GM11168 (cell line): ENCODE results near the gene MPPED2.

Source experiments
- in situ Hi-C: fragments of 300-500 bp; cut with MboI; formaldehyde crosslinking; loops from one replicate; pipeline ENCODE4 v1.12.0; 2022; ENCODE audit warnings: low sequenced_read_pairs; ENCODE audit not compliant: unreplicated experiment

The MPPED2 gene

GRCh38 chr11:30380846-30381245, 205.3 kb downstream of the MPPED2 start:
- in situ Hi-C loops = no loop called here

GRCh38 chr11:30377347-30377746, 208.8 kb downstream of the MPPED2 start:
- in situ Hi-C loops = no loop called here

DNA sequence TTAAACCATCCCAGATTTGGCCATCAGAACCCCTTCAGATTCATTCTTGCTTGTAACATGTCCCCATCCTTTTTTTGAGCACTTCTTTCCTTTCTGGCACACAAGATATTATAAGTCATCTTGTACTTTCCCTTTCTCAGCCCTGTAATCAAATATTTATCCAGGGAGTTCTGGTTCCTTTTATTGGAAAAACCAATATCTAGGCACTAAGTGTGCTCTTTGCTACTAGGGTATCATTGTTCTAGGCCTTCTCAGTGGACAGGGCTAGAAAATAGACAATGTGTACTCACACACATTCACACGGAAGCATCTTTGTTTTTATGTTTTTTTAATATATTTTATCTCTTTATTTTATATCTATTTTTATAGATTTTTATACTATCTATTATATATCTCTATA, 216.0 kb downstream of the MPPED2 start:
- in situ Hi-C loops = no loop called here

DNA sequence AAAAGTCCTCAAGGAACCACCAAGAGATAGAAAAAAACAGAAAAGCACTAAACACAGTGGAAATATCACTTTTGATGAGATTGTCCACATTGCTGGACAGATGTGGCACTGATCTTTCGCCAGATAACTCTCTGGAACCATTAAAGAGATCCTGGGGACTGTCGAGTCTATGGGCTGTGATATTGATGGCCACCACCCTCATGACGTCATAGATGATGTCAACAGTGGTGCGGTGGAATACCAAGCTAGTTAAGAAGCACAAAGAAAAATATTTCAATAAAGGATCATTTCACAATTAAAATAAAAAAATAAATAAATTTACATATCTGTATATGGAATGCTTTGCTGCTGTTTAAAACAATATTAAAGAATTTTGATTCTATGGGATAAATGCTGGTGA, 217.8 kb downstream of the MPPED2 start:
- in situ Hi-C loops = no loop called here

DNA sequence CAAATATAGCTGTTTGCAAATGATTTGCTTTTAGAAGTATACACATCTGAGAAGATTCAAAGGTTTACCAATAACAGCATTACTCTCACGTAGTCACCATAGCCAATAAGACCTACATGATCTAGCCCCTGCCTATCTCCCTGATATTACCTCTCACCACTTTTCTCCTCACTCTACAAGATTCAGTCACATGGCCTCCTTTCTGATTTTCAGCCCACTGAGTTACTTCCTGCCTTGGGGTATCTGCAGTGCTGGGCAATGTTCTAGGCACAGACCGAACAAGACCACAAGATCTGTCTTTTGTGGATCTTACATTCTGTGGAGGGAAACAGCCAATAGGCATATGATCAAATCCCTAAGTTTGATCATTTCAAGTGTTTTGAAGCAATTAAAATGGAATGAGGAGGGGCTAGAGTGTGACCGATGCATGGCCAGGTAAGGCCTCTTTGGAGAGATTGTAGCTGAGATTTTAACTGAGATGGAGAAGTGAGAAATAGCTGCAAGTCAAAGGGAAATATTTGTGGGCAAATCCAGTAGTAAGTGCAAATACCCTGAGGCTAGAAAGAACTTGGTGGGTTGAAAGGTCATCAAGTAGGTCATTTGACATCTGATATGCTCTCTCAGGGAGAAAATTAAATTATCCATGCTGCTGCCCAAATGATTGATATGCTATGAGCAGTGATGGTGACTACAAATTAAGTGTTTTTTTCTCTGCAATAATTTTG, 220.2 kb downstream of the MPPED2 start:
- in situ Hi-C loops = no loop called here

DNA sequence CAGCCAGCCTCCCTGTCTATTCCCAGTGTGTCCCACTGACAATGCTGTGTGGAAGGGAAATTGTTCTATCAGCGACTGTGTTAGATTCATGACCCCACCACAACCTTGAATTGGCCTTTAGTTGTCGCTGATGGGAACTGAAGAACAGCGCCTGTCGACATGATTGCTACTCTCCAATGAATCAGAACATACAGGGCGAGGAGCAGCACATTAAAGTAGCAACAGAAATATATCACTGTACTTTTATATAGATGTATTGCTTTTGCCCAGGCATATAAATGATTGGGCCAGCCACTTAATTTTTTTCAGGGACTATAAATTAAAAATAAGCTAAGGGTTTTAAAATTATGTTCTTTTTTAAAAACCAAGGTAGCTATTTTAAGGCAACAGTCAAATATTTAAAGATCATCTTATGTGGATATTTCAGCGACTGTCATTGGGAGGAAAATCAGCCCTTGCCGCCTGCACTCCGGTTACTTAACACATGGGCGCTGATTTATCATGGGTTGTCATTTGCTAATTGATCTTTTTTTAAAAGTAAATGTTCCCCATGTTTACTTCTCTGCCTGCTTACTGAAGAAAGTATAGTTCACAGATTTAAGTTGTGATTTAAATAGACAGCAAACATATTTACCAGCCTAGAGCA, 221.2 kb downstream of the MPPED2 start:
- in situ Hi-C loops = no loop called here

DNA sequence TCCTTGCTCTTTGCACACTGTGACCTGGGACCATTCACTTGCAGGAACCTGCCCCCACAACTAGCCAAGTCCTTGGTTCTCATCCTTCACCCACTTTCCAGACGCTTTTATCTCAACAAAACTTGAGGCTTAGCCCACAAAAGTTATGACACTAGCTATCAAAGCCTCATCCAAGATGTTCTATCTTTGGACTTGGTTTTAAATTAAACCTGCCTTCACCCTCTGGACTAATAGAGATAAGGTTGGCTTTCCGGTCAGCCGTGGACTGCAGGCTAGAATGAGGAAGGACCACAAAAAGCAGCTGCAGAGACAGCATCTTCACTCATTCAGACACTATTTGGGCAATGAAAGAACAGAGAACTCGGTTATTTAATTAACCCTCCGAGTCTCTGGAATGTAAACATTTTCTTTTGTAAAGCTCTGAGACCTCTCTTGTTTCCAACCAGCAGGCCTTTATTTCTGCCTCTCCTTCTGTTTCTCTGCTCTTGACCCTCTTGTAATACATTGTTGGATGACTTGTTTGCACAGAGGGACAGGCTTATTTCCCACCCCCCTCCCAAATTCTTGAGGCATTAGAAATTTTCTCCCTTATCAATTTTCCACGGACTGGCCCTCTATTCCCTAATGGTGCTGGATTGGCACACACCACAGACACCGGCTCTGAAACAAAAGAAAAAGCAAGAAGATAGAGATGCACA, 221.9 kb downstream of the MPPED2 start:
- in situ Hi-C loops = no loop called here

- in situ Hi-C loops = no loop called here
These were observed 225.4 kb downstream of the MPPED2 start for GRCh38 chr11:30360741-30361140.
